ENCODE measurements around the gene TBC1D9. TPM values are rescaled to one million over a fixed set of nuclear protein-coding genes. Genes with fewer than 3 reads are reported as not detected.

Gene TBC1D9
- total RNA-seq, 1 experiment from 2014 or later: 9.9 TPM

GRCh38 chr4:140617499-140618248, 138.5 kb downstream of the TBC1D9 start:
- no peak for DNase-seq (ENCODE audit: low read depth)

GRCh38 chr4:140615451-140615850, 140.7 kb downstream of the TBC1D9 start:
- no peak for DNase-seq (ENCODE audit: low read depth)

- DNase-seq (ENCODE audit: low read depth): no peak
These were observed 143.8 kb downstream of the TBC1D9 start for GRCh38 chr4:140612357-140612756.

- no peak for DNase-seq (ENCODE audit: low read depth)
These were observed 144.3 kb downstream of the TBC1D9 start for GRCh38 chr4:140611854-140612253.

- peak; percentile 41 for DNase-seq (ENCODE audit: low read depth)
These were observed 146.4 kb downstream of the TBC1D9 start for GRCh38 chr4:140609548-140610425.

GRCh38 chr4:140607852-140608251, 148.3 kb downstream of the TBC1D9 start:
- DNase-seq (ENCODE audit: low read depth): no peak

GRCh38 chr4:140604544-140604943, 151.6 kb downstream of the TBC1D9 start:
- no peak for DNase-seq (ENCODE audit: low read depth)

GRCh38 chr4:140603286-140603685, 152.9 kb downstream of the TBC1D9 start:
- DNase-seq (ENCODE audit: low read depth): peak; percentile 18

GRCh38 chr4:140602714-140603113, 153.5 kb downstream of the TBC1D9 start:
- no peak for DNase-seq (ENCODE audit: low read depth)

GRCh38 chr4:140600408-140600807, 155.8 kb downstream of the TBC1D9 start:
- no peak for DNase-seq (ENCODE audit: low read depth)

- no peak for DNase-seq (ENCODE audit: low read depth)
These were observed 161.1 kb downstream of the TBC1D9 start for GRCh38 chr4:140595065-140595464.

GRCh38 chr4:140584439-140584838, 171.7 kb downstream of the TBC1D9 start:
- DNase-seq (ENCODE audit: low read depth): no peak

- no peak for DNase-seq (ENCODE audit: low read depth)
These were observed 175.1 kb downstream of the TBC1D9 start for GRCh38 chr4:140581078-140581477.

- DNase-seq (ENCODE audit: low read depth): no peak
These were observed 176.9 kb downstream of the TBC1D9 start for GRCh38 chr4:140579278-140579677.

GRCh38 chr4:140575489-140575888, 180.7 kb downstream of the TBC1D9 start:
- no peak for DNase-seq (ENCODE audit: low read depth)

- DNase-seq (ENCODE audit: low read depth): no peak
These were observed 184.6 kb downstream of the TBC1D9 start for GRCh38 chr4:140571620-140572019.

Other genes with a start within 250 kb of the TBC1D9 start
- gene ELMOD2, start 232.2 kb downstream of the TBC1D9 start, total RNA-seq (2014; rRNA removed; shearing (Covaris generic)): 26.1 and 26.4 TPM in 2 replicates
- gene UCP1, start 187.4 kb downstream of the TBC1D9 start, total RNA-seq (2014; rRNA removed; shearing (Covaris generic)): not detected in 2 replicates